Adrenal gland (tissue), 12 donors: ENCODE data around the gene CDHR2. TPM values are rescaled to one million over a fixed set of nuclear protein-coding genes. Genes with fewer than 3 reads are reported as not detected.

Source experiments
- DNase-seq, 7 donors: peaks; one replicate each; pipeline ENCODE4 v3.0.0-alpha.2; 2019 to 2020
- H3K27ac ChIP-seq, 5 donors: fragments of 200-600 bp; sonication (generic) in 4 of 5; 1 replicate in 3 of 5; 2 replicates in 2 of 5; pipeline versions ENCODE4 v1.5.1 to v1.8.0; 2016 to 2020; ENCODE audit warnings: mild to moderate bottlenecking in 1 of 5
- H3K27me3 ChIP-seq: fragments of 200-600 bp; 2 replicates; pipeline ENCODE4 v1.8.0; 2021
- H3K36me3 ChIP-seq, 2 donors: fragments of 200-600 bp; replicated peaks in 1 of 2; 1 replicate in 1 of 2; 2 replicates in 1 of 2; pipeline versions ENCODE4 v1.5.1 to v1.8.0; 2018 to 2022
- H3K4me1 ChIP-seq, 2 donors: fragments of 200-600 bp; replicated peaks in 1 of 2; 1 replicate in 1 of 2; 2 replicates in 1 of 2; pipeline versions ENCODE4 v1.5.1 to v1.8.0; 2018 to 2021
- H3K4me3 ChIP-seq, 4 donors: fragments of 200-600 bp; sonication (generic) in 3 of 4; one replicate each; pipeline ENCODE4 v1.5.1; 2016 to 2018
- H3K9me3 ChIP-seq, 3 donors: fragments of 200-600 bp; sonication (generic) in 1 of 3; replicated peaks in 1 of 3; 1 replicate in 2 of 3; 2 replicates in 1 of 3; pipeline versions ENCODE4 v1.5.1 to v1.8.0; 2016 to 2021
- CTCF ChIP-seq, 6 experiments: fragments of 450-650 bp in 4 of 6; fragments of 200-600 bp in 2 of 6; sonication (generic) in 1 of 6; IDR thresholded peaks; 1 replicate in 5 of 6; 2 replicates in 1 of 6; pipeline versions ENCODE4 v1.5.1 to v1.8.0; 2016 to 2021; ENCODE audit warnings: antibody characterized with exemption in 6 of 6, mild to moderate bottlenecking in 2 of 6, moderate library complexity in 1 of 6
- POLR2A ChIP-seq, 2 donors: fragments of 450-650 bp; IDR thresholded peaks; one replicate each; pipeline ENCODE4 v1.6.1; 2017; ENCODE audit warnings: antibody characterized with exemption in 2 of 2, mild to moderate bottlenecking in 2 of 2, moderate library complexity in 1 of 2
- WGBS, 4 donors: extraction: QIAGEN DNeasy Blood & Tissue Kit in 2 of 4; methylation state at CpG; one replicate each; pipeline versions ENCODE4 v1.1.5 to v1.1.7; 2013 to 2017; 5-methylcytosine and 5-hydroxymethylcytosine counted together
- intact Hi-C, 2 donors: fragments of 100-400 bp; cut with DNase I; formaldehyde crosslinking; loops; one replicate each; pipeline versions ENCODE4 v1.14.1 to v1.15.0; 2022 to 2023
- polyA plus RNA-seq, 3 donors: library from polyadenylated mRNA; stranded (reverse); fragments of 200-250 nt in 2 of 3; fragments of 350-450 nt in 1 of 3; fragmentation: Illumina TruSeq in 1 of 3; extraction: RNeasy Lipid Tissue Mini Kit (QIAGEN cat#74804) in 1 of 3; gene quantifications; one replicate each; pipeline ENCODE4 v1.2.3, GENCODE V29; 2013 to 2014
- total RNA-seq, 9 donors: library from RNA; depleted of rRNA in 4 of 9; stranded (reverse); fragments of >200 nt in 4 of 9; fragments of 120-200 nt in 1 of 9; fragmentation: NEBNext Ultra II Directional in 1 of 9; extraction: Animal tissue kit (Norgen Biotek cat#: 25700) in 1 of 9; gene quantifications; one replicate each; pipeline versions ENCODE4 v1.1.0 to v1.2.4, GENCODE V29; 2013 to 2023
- donor health status: healthy with polysubstance abuse.
- donor health status: Bipolar disorder and iron deficiency.
- donor health status: DM: yes; HTN: yes; CAD: no.
- donor health status: DM: no; HTN: no; CAD: no.
- donor health status: DM: no; HTN: no; CAD: no.
- donor health status: DM: yes; HTN: yes; CAD: no.

The CDHR2 gene
- total and polyA plus RNA-seq, 12 donors = under 0.01 to 0.55 (median 0.15) TPM; not detected in 2

GRCh38 chr5:176625512-176625911 lies 76.4 kb downstream of the CDHR2 start:
- Histone ChIP-seq H3K4me3 (no peak overlapping the region), H3K27ac (no peak overlapping the region), H3K4me1 (peaks cover 4 to 13% of the 10 kb centered on the region in 2 donors), H3K36me3 (no peaks in the 10 kb centered on the region), H3K27me3 (peaks cover 22% of the 10 kb centered on the region), H3K9me3 (no peaks in the 10 kb centered on the region)
- 72 to 92% (median 78%) methylated on average over 2 of the region's 2 CpGs for WGBS, 4 donors
- TF ChIP-seq POLR2A (IDR thresholded peaks at IDR 0.05) = no peak
- no peak for TF ChIP-seq CTCF (IDR thresholded peaks at IDR 0.05)
- intact Hi-C loops = no loop called here
- DNase-seq = no peak

GRCh38 chr5:176625966-176626875 lies 77.1 kb downstream of the CDHR2 start:
- Histone ChIP-seq H3K27me3 (peaks cover 20% of the 10 kb centered on the region), H3K4me3 (no peak overlapping the region), H3K4me1 (peaks cover 8 to 16% of the 10 kb centered on the region in 2 donors), H3K27ac (no peak overlapping the region), H3K9me3 (no peaks in the 10 kb centered on the region), H3K36me3 (no peaks in the 10 kb centered on the region)
- no peak for DNase-seq
- WGBS, 4 donors = 67 to 82% (median 70%) methylated on average over 14 to 25 of the region's 25 CpGs
- TF ChIP-seq POLR2A (IDR thresholded peaks at IDR 0.05) (no peak), CTCF (IDR thresholded peaks at IDR 0.05) (no peak)
- intact Hi-C loops = no loop called here

GRCh38 chr5:176626876-176627236 lies 77.7 kb downstream of the CDHR2 start:
- Histone ChIP-seq H3K36me3 (no peaks in the 10 kb centered on the region), H3K9me3 (no peaks in the 10 kb centered on the region), H3K27ac (no peak overlapping the region), H3K4me3 (no peak overlapping the region), H3K4me1 (peaks cover 8 to 16% of the 10 kb centered on the region in 2 donors), H3K27me3 (peaks cover 26% of the 10 kb centered on the region)
- no peak for DNase-seq
- intact Hi-C loops = no loop called here
- TF ChIP-seq CTCF (IDR thresholded peaks at IDR 0.05) = no peak
- TF ChIP-seq POLR2A (IDR thresholded peaks at IDR 0.05) = no peak
- 80 to 87% (median 83%) methylated on average over 6 to 7 of the region's 7 CpGs for WGBS, 4 donors

- intact Hi-C loops = no loop called here
- no peak for DNase-seq
- TF ChIP-seq POLR2A (IDR thresholded peaks at IDR 0.05) (no peak), CTCF (IDR thresholded peaks at IDR 0.05) (no peak)
- Histone ChIP-seq H3K4me3 (no peak overlapping the region), H3K27me3 (peaks cover 32% of the 10 kb centered on the region), H3K4me1 (peaks cover 8 to 16% of the 10 kb centered on the region in 2 donors), H3K27ac (no peak overlapping the region), H3K36me3 (no peaks in the 10 kb centered on the region), H3K9me3 (no peaks in the 10 kb centered on the region)
- 65 to 88% (median 76%) methylated on average over 5 of the region's 5 CpGs for WGBS, 4 donors
Measured at GRCh38 chr5:176627582-176627981, 78.4 kb downstream of the CDHR2 start.
